Measurements from ENCODE around the gene TST.

TST gene

DNA sequence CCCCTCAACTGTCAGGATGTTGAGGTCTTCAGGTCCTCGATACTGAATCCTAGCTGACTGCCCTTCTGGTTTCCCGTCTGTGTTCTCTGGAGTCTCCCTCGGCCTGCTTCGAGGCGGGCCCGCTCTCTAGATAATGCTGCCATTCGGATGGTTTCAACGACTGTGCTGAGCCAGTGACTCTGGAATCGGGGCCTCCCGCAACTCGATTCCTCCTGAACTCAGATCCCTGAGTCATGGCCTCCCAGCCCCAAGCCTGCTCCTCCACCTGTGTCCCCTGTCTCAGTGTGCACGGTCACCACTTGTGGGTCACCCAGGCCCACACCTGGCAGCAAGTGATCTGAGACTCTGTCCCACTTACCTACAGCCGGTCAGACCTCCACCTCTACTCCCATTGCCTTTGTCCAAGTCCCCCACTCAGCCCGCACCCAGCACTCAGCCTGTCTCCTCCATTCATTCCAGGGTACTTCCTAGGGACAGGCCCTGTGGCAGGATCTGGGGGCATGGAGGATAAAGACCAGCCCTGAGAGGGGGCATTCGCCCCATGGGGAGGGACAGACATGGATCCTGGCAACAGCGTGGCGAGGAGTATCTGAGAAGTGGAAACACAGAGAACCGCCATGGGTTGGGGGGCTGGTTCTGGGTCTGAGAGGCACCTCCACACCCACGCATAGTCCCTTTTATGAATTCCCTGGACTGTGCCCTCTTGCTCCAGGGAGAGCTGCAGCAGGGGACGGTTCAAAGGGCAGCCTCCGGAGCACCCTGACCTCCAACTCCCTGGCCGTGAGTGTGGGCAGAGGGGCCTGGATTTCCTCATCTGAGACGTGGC lies 14.6 kb upstream of the TST start:
- no peak overlapping the region for H2AFZ ChIP-seq (ENCODE audit: low read length)
- TF ChIP-seq, protein P1, sequence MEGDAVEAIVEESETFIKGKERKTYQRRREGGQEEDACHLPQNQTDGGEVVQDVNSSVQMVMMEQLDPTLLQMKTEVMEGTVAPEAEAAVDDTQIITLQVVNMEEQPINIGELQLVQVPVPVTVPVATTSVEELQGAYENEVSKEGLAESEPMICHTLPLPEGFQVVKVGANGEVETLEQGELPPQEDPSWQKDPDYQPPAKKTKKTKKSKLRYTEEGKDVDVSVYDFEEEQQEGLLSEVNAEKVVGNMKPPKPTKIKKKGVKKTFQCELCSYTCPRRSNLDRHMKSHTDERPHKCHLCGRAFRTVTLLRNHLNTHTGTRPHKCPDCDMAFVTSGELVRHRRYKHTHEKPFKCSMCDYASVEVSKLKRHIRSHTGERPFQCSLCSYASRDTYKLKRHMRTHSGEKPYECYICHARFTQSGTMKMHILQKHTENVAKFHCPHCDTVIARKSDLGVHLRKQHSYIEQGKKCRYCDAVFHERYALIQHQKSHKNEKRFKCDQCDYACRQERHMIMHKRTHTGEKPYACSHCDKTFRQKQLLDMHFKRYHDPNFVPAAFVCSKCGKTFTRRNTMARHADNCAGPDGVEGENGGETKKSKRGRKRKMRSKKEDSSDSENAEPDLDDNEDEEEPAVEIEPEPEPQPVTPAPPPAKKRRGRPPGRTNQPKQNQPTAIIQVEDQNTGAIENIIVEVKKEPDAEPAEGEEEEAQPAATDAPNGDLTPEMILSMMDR (conservative IDR thresholded peaks at IDR 0.05; ENCODE audit: low read length) = no peak
- TF ChIP-seq EZH2phosphoT487 (IDR thresholded peaks at IDR 0.05; ENCODE audit: borderline replicate concordance) = no peak
- no peaks in the 10 kb centered on the region for H3F3A ChIP-seq (ENCODE audit: low read depth)

DNA sequence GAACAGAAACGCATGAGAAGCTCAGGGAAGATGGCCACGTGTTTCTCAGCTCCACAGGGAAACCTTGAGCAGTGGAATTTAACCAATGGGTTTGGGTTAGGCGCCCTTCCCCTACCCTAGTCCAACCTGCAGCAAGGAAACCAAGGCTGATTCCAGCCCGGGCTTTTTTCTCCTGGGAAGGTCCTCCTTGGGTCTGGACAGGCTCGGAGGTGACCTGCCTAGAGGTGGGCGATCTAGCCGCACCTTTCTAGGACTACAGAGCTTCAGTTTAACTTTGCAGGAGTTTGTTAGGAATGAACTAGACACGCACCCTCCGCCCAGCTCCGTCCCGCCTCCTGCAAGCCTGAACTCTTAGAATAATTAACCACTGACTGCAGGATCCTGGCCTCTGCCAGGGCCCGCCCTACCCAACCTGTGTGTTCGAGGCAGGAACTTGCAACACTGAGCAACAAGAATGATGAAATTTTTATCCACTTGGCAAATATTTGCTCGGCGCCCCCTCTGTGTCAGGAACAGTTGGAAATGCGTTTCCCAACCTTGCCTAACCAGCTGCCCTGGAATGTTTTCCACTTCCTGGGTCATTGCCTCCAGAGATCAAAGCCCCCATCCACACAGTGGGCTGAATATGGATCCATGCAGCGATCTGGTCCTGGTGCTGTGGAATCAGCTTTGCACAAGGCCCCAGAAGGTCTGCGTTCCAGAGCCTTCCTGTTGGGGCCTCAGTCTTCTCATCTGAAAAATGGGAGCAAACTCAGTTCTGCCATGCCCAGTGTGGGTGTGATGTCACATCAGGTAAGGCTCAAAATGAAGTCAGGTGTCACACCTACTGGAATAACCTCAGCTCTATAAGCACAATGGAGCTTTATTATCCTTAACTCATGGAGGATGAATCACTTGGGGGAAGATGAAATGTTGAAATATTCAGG lies 13.6 kb upstream of the TST start:
- Histone ChIP-seq H3K4me2 (ENCODE audit: low read depth, low read length, poor library complexity, severe bottlenecking) (no peak overlapping the region), H2AFZ (ENCODE audit: low read length) (no peak overlapping the region), H4K20me1 (ENCODE audit: insufficient read depth, low read length, poor library complexity, severe bottlenecking) (peaks cover under 1% of the 10 kb centered on the region), H3K9me3 (ENCODE audit: insufficient read depth, low read depth, low read length) (no peaks in the 10 kb centered on the region), H3K9me2 (replicated peaks; ENCODE audit: low read depth, low read length) (no peaks in the 10 kb centered on the region), H3K4me3 (ENCODE audit: low read length, poor library complexity, severe bottlenecking) (no peak overlapping the region), H3K9ac (ENCODE audit: low read depth, low read length, poor library complexity, severe bottlenecking) (no peak overlapping the region), H3K27me3 (ENCODE audit: insufficient read depth, low read length, poor library complexity, severe bottlenecking) (no peaks in the 10 kb centered on the region), H3F3A (ENCODE audit: low read depth) (no peaks in the 10 kb centered on the region), H3K36me3 (ENCODE audit: insufficient read depth, low read length) (peaks cover 17% of the 10 kb centered on the region; the same call in 1 of the 2 replicates), H3K4me1 (ENCODE audit: insufficient read depth, low read length, poor library complexity, severe bottlenecking) (no peaks in the 10 kb centered on the region), H3K79me2 (ENCODE audit: insufficient read depth, low read length) (no peaks in the 10 kb centered on the region)
- TF ChIP-seq EZH2phosphoT487 (IDR thresholded peaks at IDR 0.05; ENCODE audit: borderline replicate concordance) = no peak
- TF ChIP-seq, protein P1 (conservative IDR thresholded peaks at IDR 0.05; ENCODE audit: low read length) = no peak

More for the DNA sequence above, 14.6 kb upstream of the TST start:
- Histone ChIP-seq H3K9me2 (replicated peaks; ENCODE audit: low read depth, low read length) (no peaks in the 10 kb centered on the region), H3K9me3 (ENCODE audit: insufficient read depth, low read depth, low read length) (no peaks in the 10 kb centered on the region), H3K4me3 (ENCODE audit: low read length, poor library complexity, severe bottlenecking) (no peak overlapping the region), H4K20me1 (ENCODE audit: insufficient read depth, low read length, poor library complexity, severe bottlenecking) (no peaks in the 10 kb centered on the region), H3K36me3 (ENCODE audit: insufficient read depth, low read length) (peaks cover 14% of the 10 kb centered on the region; the same call in 1 of the 2 replicates), H3K27me3 (ENCODE audit: insufficient read depth, low read length, poor library complexity, severe bottlenecking) (no peaks in the 10 kb centered on the region), H3K9ac (ENCODE audit: low read depth, low read length, poor library complexity, severe bottlenecking) (no peak overlapping the region), H3K4me1 (ENCODE audit: insufficient read depth, low read length, poor library complexity, severe bottlenecking) (no peaks in the 10 kb centered on the region), H3K4me2 (ENCODE audit: low read depth, low read length, poor library complexity, severe bottlenecking) (no peak overlapping the region), H3K79me2 (ENCODE audit: insufficient read depth, low read length) (no peaks in the 10 kb centered on the region)

DNA sequence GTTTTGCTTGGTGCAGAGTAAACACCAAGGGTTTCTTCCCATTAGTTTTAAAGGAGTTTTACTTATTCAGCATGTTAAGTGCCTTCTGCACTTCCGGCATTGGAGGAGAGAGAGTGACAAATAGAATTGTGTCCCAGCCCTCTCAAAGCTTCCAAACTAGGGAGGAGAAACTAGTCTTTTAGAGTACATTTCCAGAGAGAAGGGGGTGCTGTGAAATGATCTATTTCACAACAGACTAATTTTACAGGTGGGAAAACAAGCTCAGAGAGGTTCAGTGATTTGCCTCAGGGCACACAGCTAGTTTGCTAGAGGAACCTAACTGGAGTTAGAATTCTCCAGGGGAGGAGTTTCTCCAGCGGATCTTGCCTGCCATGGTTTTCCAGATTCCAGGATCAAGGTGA lies 12.9 kb upstream of the TST start:
- no peak overlapping the region for H3K4me2 ChIP-seq (ENCODE audit: low read depth, low read length, poor library complexity, severe bottlenecking)
- no peaks in the 10 kb centered on the region for H3K9me2 ChIP-seq (replicated peaks; ENCODE audit: low read depth, low read length)
- no peaks in the 10 kb centered on the region for H3K4me1 ChIP-seq (ENCODE audit: insufficient read depth, low read length, poor library complexity, severe bottlenecking)
- H3K79me2 ChIP-seq (ENCODE audit: insufficient read depth, low read length) = no peaks in the 10 kb centered on the region
- H3K9me3 ChIP-seq (ENCODE audit: insufficient read depth, low read depth, low read length) = no peaks in the 10 kb centered on the region
- no peak overlapping the region for H3K4me3 ChIP-seq (ENCODE audit: low read length, poor library complexity, severe bottlenecking)
- no peaks in the 10 kb centered on the region for H3F3A ChIP-seq (ENCODE audit: low read depth)
- no peak for TF ChIP-seq EZH2phosphoT487 (IDR thresholded peaks at IDR 0.05; ENCODE audit: borderline replicate concordance)
- TF ChIP-seq, protein P1 (conservative IDR thresholded peaks at IDR 0.05; ENCODE audit: low read length) = no peak
- H2AFZ ChIP-seq (ENCODE audit: low read length) = no peak overlapping the region
- H3K27me3 ChIP-seq (ENCODE audit: insufficient read depth, low read length, poor library complexity, severe bottlenecking) = no peaks in the 10 kb centered on the region
- H3K9ac ChIP-seq (ENCODE audit: low read depth, low read length, poor library complexity, severe bottlenecking) = no peak overlapping the region
- peaks cover 24% of the 10 kb centered on the region; the same call in 1 of the 2 replicates for H3K36me3 ChIP-seq (ENCODE audit: insufficient read depth, low read length)
- peaks cover 5% of the 10 kb centered on the region for H4K20me1 ChIP-seq (ENCODE audit: insufficient read depth, low read length, poor library complexity, severe bottlenecking)
